Stimulated activated naive CD4-positive, alpha-beta T cell treated with Interleukin-2 at 50 U/mL for 16 hours (primary cell): ENCODE measurements around the gene SGCD.

Source experiments
- DNase-seq: peaks from one replicate; lab custom pipeline; 2025; lab: John Stamatoyannopoulos, UW

Gene SGCD

DNA sequence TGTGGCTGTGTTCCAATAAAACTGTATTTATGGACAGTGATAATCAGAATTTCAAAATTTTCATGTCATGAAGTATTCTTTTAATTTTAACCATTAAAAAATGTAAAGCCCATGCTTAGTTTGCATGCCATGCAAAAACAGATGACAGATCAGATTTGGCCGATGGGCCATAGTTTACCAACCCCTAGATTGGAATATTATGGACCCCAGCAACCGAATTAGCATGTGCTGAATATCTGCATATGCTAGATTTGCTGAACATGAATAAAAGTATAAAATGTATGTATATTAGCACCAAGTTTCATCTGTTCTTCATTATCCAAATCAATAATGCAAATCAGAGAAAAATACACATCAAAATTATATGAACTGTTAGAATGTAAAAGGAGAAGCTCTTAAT lies 364.6 kb downstream of the SGCD start:
- no peak for DNase-seq

DNA sequence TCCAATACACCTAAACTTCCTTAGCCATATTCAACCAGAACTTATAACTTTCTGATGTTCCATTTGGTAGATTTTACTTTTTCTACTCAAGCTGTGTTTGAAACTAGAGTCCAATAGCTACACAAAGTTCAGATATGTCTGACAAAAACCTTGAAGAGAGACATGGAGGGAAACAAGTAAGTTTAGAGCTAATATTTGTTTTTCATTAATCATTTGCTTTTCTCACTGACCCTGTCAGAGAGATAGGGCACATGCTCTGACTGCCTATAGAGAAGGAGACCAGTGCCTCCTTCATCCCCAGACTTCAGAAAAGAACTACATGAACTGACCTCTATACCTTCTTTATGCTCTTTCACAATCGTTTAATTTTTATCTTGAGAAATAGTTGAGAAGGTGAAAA lies 366.1 kb downstream of the SGCD start:
- no peak for DNase-seq

GRCh38 chr5:156694598-156694997 lies 367.6 kb downstream of the SGCD start:
- no peak for DNase-seq

DNA sequence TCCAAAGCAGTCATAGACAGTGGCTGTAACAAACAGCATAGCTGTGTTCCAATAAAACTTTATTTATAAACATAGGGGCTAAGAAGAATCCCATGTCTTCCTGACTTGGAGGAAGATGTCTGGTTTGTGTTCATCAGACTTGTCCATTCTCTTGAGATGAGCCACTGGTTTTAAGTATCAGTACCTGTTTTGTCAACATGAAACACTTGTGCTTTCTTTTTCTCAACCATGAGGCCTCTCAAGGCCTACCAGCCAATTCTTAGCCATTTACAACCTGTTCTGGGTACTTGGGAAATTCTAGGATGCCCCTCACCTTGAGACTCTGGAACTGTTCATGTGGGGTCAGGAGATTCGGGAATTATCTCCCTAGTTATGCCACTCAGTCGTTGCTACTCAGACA lies 368.8 kb downstream of the SGCD start:
- no peak for DNase-seq

- DNase-seq: no peak
These were observed 371.4 kb downstream of the SGCD start for GRCh38 chr5:156698323-156698722.

GRCh38 chr5:156699147-156699546 lies 372.2 kb downstream of the SGCD start:
- DNase-seq: no peak

DNA sequence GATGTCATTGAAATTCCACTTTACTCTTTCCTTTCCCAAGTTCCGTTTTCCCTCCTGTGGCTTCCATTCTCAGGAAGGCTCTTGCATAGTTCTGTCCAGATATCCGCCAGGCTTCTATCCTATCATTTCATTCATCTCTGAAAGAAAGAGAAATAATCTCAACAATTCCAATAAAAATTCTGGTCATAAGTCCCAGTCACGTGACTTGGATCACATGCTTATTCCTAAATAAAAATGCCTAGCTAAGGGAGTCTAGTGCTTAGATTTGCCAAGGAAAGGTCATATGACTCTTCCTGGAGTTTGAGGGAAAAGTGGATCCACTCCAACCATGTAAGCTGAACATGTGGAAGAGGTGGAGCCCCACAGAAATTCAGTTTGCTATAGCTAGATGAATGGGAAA lies 377.2 kb downstream of the SGCD start:
- DNase-seq: no peak

DNA sequence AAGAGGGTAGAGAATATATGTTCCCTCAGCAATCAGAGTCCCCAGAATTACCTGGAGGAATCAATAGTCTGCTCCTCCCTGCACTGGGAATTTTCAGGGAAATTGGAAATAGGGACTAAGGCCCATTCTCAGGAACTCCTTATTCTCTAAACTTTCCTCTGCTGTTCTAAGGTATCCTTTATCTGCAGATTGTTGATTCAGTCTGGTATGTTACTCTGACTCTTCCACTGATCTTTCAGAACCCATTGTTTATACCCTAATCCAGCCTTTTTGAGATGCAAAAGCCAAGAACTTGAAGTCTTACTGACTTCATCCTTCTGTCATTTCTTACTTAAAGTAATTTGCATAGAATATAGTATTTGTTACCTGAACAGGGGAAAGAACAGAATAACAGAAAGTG lies 379.7 kb downstream of the SGCD start:
- DNase-seq: no peak

GRCh38 chr5:156707750-156708149 lies 380.8 kb downstream of the SGCD start:
- DNase-seq: no peak

- DNase-seq: no peak
These were observed 388.3 kb downstream of the SGCD start for GRCh38 chr5:156715287-156715686.

GRCh38 chr5:156716591-156717380 lies 389.8 kb downstream of the SGCD start:
- no peak for DNase-seq

DNA sequence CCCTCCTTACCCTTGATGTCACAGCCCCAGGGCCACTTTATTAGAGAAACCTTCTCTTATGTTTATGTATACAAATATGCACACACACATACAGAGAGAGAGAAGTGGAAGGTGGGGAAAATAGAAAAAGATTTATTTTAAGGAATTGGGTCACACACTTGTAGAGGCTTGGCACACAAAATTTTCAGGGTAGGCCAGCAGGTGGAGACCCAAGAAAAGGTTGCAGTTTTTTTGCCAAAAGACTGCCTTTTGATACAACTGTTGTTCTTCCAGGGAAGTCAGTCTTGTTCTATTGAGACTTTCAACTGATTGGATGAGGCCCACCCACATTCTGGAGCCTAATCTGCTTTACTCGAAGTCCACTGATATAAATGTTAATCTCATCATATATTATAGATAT lies 392.0 kb downstream of the SGCD start:
- no peak for DNase-seq

- no peak for DNase-seq
These were observed 395.4 kb downstream of the SGCD start for GRCh38 chr5:156722358-156722757.

DNA sequence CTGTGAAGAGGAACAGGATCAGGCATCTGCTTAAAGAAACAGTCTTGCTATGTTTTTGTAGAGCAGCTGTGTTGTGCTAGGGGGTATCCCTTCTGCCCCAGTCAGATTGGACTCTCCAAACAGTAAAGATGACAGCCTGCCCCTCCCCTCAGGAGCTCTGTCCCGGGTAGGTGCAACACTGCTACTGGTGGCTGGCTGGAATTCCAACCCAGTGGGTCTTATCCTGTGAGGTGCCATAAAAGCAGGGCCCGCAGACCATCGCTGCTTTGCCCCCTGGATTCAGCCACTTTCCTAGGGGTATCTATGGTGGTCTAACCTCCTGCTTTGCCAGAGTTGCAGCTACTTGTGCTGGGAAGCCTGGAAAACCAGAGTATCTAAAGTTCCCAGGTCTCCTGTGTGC lies 408.5 kb downstream of the SGCD start:
- DNase-seq: no peak

DNA sequence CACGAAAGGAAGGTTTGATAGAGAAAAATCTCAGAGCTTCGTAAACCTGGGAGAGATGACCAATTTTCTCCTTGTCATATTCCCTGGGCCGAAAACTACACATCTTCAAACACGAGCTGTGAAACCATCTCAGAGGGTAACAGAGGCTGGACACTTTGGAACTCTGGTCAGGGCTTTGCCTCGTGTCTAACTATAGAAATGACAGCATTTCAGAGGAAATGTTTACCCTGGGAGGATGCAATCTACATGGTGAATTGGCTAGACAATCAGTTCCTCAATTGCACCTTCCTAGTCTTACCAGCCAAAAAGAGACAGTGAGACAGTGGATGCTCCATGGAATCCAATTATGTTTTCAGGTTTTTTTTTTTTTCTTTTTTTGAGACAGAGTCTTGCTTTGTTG lies 414.6 kb downstream of the SGCD start:
- DNase-seq: no peak

DNA sequence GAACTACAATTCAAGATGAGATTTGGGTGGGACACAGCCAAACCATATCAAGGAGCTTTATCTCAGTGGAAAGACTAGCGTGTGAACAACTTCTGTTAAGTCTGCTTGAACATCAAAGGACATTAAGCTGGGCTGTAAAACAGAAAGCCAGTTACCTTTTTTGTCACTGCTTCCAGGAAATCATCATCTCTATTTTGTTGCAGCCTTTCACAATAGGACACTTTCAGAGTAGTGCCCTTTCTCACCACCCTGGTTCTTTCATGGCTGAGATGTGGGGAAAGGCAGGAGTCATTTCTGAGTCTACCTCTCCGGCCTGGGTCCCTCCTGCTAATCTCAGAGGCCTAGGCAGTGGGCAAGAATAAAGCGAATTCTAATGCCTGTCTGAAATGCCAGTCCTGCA lies 426.9 kb downstream of the SGCD start:
- no peak for DNase-seq

DNA sequence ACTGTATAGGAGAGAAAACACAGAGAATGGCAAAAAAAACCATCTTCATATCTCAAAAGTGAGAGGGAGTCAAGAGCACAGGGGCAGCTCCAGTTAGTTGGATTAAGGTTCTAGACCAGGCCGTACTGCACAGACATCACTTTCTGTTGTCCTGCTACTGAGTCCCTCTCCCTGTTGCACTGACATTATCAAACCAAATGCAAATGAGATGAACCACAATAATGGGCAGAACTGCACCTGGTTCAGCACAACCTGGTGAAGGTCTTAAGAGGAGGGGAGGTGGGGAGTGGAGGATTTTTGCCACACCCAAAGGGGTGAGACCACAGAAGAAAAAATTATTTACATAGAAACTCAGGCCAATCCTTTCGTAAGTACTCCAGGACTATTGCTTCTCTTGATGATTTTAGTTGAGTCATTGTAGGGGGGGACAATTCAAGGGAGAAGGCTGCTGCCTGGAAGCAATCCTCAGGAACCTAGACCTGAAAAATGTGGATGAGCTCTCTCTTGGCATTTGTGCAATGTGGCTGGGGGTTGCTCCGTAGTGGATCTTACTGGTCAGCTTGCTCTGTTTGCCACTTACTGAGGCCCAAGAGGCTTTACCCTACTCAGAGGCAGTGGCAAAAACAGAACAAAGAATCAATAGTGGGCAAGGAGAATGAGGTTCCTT lies 428.6 kb downstream of the SGCD start:
- no peak for DNase-seq

GRCh38 chr5:156758011-156758791 lies 431.2 kb downstream of the SGCD start:
- DNase-seq: no peak

- DNase-seq: no peak
These were observed 432.2 kb downstream of the SGCD start for GRCh38 chr5:156759156-156759555.

DNA sequence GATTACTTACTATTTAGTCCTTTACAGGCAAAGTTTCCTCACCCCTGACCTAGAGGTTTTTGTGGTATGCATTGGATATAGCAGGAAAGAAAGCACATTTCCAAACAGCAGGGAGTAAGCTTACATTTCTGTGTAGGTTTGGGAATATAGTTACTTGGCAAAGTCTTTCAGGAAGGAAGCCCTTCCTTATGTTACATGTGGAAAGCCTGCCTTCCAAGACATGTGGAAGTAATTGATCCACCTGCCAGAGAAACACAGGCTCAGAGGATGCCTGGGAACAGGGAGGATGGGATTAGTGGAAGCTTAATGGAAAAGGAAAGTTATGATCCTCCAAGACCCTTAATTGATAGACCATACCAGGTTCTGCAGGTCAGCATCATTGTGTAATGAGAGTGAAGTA lies 435.8 kb downstream of the SGCD start:
- no peak for DNase-seq

DNA sequence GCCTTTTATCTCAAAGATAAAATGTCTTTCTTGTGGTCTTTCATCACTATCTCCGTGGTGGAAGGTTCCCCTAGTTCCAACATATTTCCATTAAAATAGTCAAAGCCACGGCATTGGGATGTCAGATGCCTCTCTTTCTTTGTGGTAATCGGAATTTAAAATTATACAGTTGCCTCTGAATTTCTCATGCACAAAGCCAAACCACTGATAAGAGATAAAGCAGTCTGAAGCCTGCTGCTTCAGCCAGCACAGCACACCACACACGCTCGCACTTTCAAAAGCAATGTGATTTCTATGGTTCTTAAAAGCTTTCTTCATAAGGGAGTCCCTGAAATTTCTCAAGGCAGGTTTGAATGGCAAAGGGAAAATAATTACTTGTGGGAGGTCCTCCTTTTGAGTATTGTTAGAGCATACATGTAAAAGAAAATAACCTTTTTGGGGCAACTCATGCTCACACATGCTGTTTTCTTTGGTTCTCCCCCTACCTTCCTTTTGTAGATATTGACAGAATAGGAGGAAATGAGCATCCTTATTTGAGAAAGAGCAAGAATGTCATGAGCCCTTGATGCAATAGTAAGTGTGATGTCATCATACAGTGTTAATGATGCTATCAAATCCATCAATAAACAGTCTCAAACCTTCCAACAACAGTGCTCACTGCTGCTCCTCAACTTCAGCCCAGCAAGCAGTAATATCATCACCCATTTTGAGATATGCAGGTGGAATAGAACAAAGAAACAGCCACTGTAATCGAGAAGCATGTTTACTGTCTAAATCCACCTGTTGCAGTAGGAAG lies 437.4 kb downstream of the SGCD start:
- no peak for DNase-seq

DNA sequence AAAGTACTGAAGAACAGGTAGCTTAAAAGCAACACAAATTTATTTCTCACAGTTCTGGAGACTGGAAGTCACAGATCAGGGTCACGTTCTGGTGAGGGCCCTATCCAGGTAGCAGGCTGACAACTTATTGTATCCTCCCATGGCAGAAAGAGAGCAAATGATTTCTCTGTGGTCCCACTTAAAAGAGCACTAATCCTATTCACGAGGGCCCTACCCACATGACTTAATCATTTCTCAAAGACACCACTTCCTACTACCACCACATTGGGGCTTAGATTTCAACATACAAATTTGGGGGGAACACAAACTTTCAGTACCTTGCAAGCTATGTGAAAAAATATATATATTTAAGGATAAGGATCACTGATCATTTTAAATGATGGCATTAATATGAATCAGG lies 447.3 kb downstream of the SGCD start:
- DNase-seq: no peak
